CD4-positive, alpha-beta memory T cell (primary cell): ENCODE measurements around the gene MPP1. TPM values are rescaled to one million over a fixed set of nuclear protein-coding genes. Genes with fewer than 3 reads are reported as not detected.

Experiments
- CTCF ChIA-PET: fragments of 350-600 bp; sonication (Branson Sonifier 250); formaldehyde crosslinking; loops from one replicate; lab custom pipeline; 2021; ENCODE audit warnings: inconsistent platforms; ENCODE audit not compliant: partially characterized antibody; lab: Charles Lee
- POLR2A ChIA-PET: fragments of 350-600 bp; sonication (Branson Sonifier 250); formaldehyde crosslinking; loops from one replicate; lab custom pipeline; 2021; ENCODE audit not compliant: partially characterized antibody; lab: Charles Lee
- DNase-seq, 5 donors: peaks; one replicate each; pipeline versions ENCODE4 v3.0.0 to v3.0.0-alpha.2; 2020 to 2022; ENCODE audit warnings: mixed read lengths in 1 of 5
- H3K27ac ChIP-seq: one replicate; pipeline ENCODE4 v1.7.0; 2013; ENCODE audit warnings: low read depth, low read length
- H3K27me3 ChIP-seq: 2 replicates; pipeline ENCODE4 v1.7.0; 2013; ENCODE audit warnings: mild to moderate bottlenecking, low read length, moderate library complexity; ENCODE audit not compliant: insufficient read depth
- H3K36me3 ChIP-seq: 2 replicates; pipeline ENCODE4 v1.7.0; 2013; ENCODE audit warnings: mild to moderate bottlenecking, low read length, moderate library complexity; ENCODE audit not compliant: insufficient read depth
- H3K4me1 ChIP-seq: 2 replicates; pipeline ENCODE4 v1.7.0; 2013; ENCODE audit warnings: mild to moderate bottlenecking, low read length, moderate library complexity; ENCODE audit not compliant: insufficient read depth
- H3K4me3 ChIP-seq, 2 donors: one replicate each; pipeline ENCODE4 v1.7.0; 2013; ENCODE audit warnings: low read length in 2 of 2, mild to moderate bottlenecking in 1 of 2
- H3K9me3 ChIP-seq, 2 donors: one replicate each; pipeline ENCODE4 v1.7.0; 2013; ENCODE audit warnings: low read length in 2 of 2, control low read depth in 1 of 2; ENCODE audit not compliant: control insufficient read depth in 1 of 2
- H3K27ac Mint-ChIP-seq, 7 donors: one replicate each; pipeline ENCODE4 v1.8.0; 2020 to 2021; ENCODE audit warnings: mixed read lengths in 7 of 7, mild to moderate bottlenecking in 6 of 7, inconsistent platforms in 3 of 7, moderate library complexity in 3 of 7
- H3K27me3 Mint-ChIP-seq, 2 donors: one replicate each; pipeline ENCODE4 v1.8.0; 2020 to 2021; ENCODE audit warnings: mixed read lengths in 2 of 2
- H3K36me3 Mint-ChIP-seq, 2 donors: one replicate each; pipeline ENCODE4 v1.8.0; 2020 to 2021; ENCODE audit warnings: mixed read lengths in 2 of 2, inconsistent platforms in 1 of 2, mild to moderate bottlenecking in 1 of 2
- H3K4me1 Mint-ChIP-seq, 4 donors: one replicate each; pipeline ENCODE4 v1.8.0; 2020 to 2021; ENCODE audit warnings: mixed read lengths in 4 of 4, mild to moderate bottlenecking in 1 of 4
- H3K4me3 Mint-ChIP-seq, 8 donors: one replicate each; pipeline ENCODE4 v1.8.0; 2020 to 2021; ENCODE audit warnings: mixed read lengths in 8 of 8, mild to moderate bottlenecking in 7 of 8, moderate library complexity in 6 of 8, inconsistent platforms in 3 of 8
- H3K9me3 Mint-ChIP-seq, 8 donors: one replicate each; pipeline ENCODE4 v1.8.0; 2020 to 2021; ENCODE audit warnings: mixed read lengths in 8 of 8, mild to moderate bottlenecking in 5 of 8, inconsistent platforms in 3 of 8, moderate library complexity in 1 of 8
- intact Hi-C: fragments of 100-400 bp; cut with micrococcal nuclease; formaldehyde crosslinking; loops from one replicate; pipeline ENCODE4 v1.15.1; 2023
- polyA plus RNA-seq, 2 donors: library from polyadenylated mRNA; unstranded; fragments of 300-500 nt; fragmentation: Illumina TruSeq; gene quantifications; one replicate each; pipeline ENCODE4 v1.2.3, GENCODE V29; 2021
- total RNA-seq, 2 experiments: library from RNA; stranded (reverse); gene quantifications; one replicate each; pipeline ENCODE4 v1.2.3, GENCODE V29; 2021

MPP1 gene
- total and polyA plus RNA-seq, 4 experiments from 2014 or later = 10.6 to 14.7 (median 11.8) TPM

- ChIA-PET POLR2A (interaction anchor here (1.0 to 6.2 kb wide), 4 partner anchors 14 to 30 kb away, joined by 3 to 49 read pairs (median 22); partner anchors contain the start of genes DKC1 and GAB3), CTCF (interaction anchor here (0.6 to 9.3 kb wide), 4 partner anchors 11 to 109 kb away, joined by 3 to 77 read pairs (median 16); partner anchors contain the start of gene GAB3)
- intact Hi-C loops = no loop called here
- DNase-seq = peak in 2 of 5 donors; percentile 29 to 63
- Histone ChIP-seq H3K4me3 (no peak overlapping the region), H3K9me3 (no peaks in the 10 kb centered on the region), H3K27me3 (no peaks in the 10 kb centered on the region), H3K27ac (peak overlapping the region; percentile 46), H3K4me1 (peaks cover 88% of the 10 kb centered on the region), H3K36me3 (no peaks in the 10 kb centered on the region)
- peaks cover 61 to 90% (median 75%) of the 10 kb centered on the region in 4 donors for H3K4me1 Mint-ChIP-seq
- H3K27ac Mint-ChIP-seq = peak overlapping the region; percentile 86 to 95 (median 90)
- no peaks in the 10 kb centered on the region for H3K27me3 Mint-ChIP-seq
- H3K9me3 Mint-ChIP-seq = peaks cover 0 to 1% (median 0%) of the 10 kb centered on the region in 8 donors
- peak overlapping the region in 7 of 8 donors; percentile 12 to 85 (median 67) for H3K4me3 Mint-ChIP-seq
- peaks cover 0 to 2% of the 10 kb centered on the region in 2 donors for H3K36me3 Mint-ChIP-seq
Measured at GRCh38 chrX:154731881-154732280, 73.4 kb downstream of the MPP1 start.

GRCh38 chrX:154731184-154731583 is 74.1 kb downstream of the MPP1 start:
- H3K27me3 Mint-ChIP-seq = no peaks in the 10 kb centered on the region
- Histone ChIP-seq H3K36me3 (no peaks in the 10 kb centered on the region), H3K4me1 (peaks cover 88% of the 10 kb centered on the region), H3K4me3 (no peak overlapping the region), H3K27ac (peak overlapping the region; percentile 46), H3K27me3 (no peaks in the 10 kb centered on the region), H3K9me3 (no peaks in the 10 kb centered on the region)
- H3K4me3 Mint-ChIP-seq = peak overlapping the region in 5 of 8 donors; percentile 0 to 85 (median 13)
- H3K36me3 Mint-ChIP-seq = peaks cover 0 to 2% of the 10 kb centered on the region in 2 donors
- intact Hi-C loops = no loop called here
- H3K27ac Mint-ChIP-seq = peak overlapping the region; percentile 13 to 95 (median 87)
- DNase-seq = peak in 1 of 5 donors; percentile 48
- H3K4me1 Mint-ChIP-seq = peaks cover 59 to 90% (median 76%) of the 10 kb centered on the region in 4 donors
- ChIA-PET CTCF (interaction anchor here (4.9 to 9.3 kb wide), 2 partner anchors 13 to 17 kb away, joined by 29 to 77 read pairs; partner anchors contain the start of gene GAB3), POLR2A (interaction anchor here (1.2 to 6.2 kb wide), 4 partner anchors 13 to 33 kb away, joined by 3 to 49 read pairs (median 22); partner anchors contain the start of gene GAB3)
- H3K9me3 Mint-ChIP-seq = peaks cover 0 to 1% (median 0%) of the 10 kb centered on the region in 8 donors

- H3K4me3 ChIP-seq = no peak overlapping the region
- no peak for DNase-seq
- peaks cover 88% of the 10 kb centered on the region for H3K4me1 ChIP-seq
- no peaks in the 10 kb centered on the region for H3K9me3 ChIP-seq
- Mint-ChIP-seq H3K27me3 (no peaks in the 10 kb centered on the region), H3K9me3 (peaks cover 0 to 1% (median 0%) of the 10 kb centered on the region in 8 donors), H3K36me3 (peaks cover 0 to 2% of the 10 kb centered on the region in 2 donors), H3K27ac (peak overlapping the region in 5 of 7 donors; percentile 35 to 87 (median 86)), H3K4me3 (peak overlapping the region in 1 of 8 donors; percentile 85), H3K4me1 (peaks cover 56 to 90% (median 76%) of the 10 kb centered on the region in 4 donors)
- H3K36me3 ChIP-seq = no peaks in the 10 kb centered on the region
- H3K27ac ChIP-seq = no peak overlapping the region
- intact Hi-C loops = no loop called here
- H3K27me3 ChIP-seq = no peaks in the 10 kb centered on the region
- CTCF ChIA-PET = interaction anchor here (4.9 to 9.3 kb wide), 2 partner anchors 12 to 18 kb away, joined by 29 to 77 read pairs; partner anchors contain the start of gene GAB3
- POLR2A ChIA-PET = interaction anchor here (1.2 to 6.2 kb wide), 4 partner anchors 12 to 34 kb away, joined by 3 to 49 read pairs (median 22); partner anchors contain the start of gene GAB3
Measured at GRCh38 chrX:154730253-154730891, 74.9 kb downstream of the MPP1 start.

- CTCF ChIA-PET = interaction anchor here (2.6 to 9.3 kb wide), 2 partner anchors 12 to 19 kb away, joined by 17 to 77 read pairs; partner anchors contain the start of gene GAB3
- no peak overlapping the region for H3K4me3 ChIP-seq
Measured at GRCh38 chrX:154729439-154729838, 75.8 kb downstream of the MPP1 start.

More at GRCh38 chrX:154729439-154729838, 75.8 kb downstream of the MPP1 start:
- Histone ChIP-seq H3K27me3 (no peaks in the 10 kb centered on the region), H3K36me3 (no peaks in the 10 kb centered on the region), H3K9me3 (no peaks in the 10 kb centered on the region), H3K4me1 (peaks cover 88% of the 10 kb centered on the region), H3K27ac (no peak overlapping the region)
- no peak for DNase-seq
- H3K27ac Mint-ChIP-seq = peak overlapping the region in 6 of 7 donors; percentile 7 to 87 (median 56)
- intact Hi-C loops = no loop called here
- H3K36me3 Mint-ChIP-seq = peaks cover 0 to 2% of the 10 kb centered on the region in 2 donors
- peaks cover 0 to 1% (median 0%) of the 10 kb centered on the region in 8 donors for H3K9me3 Mint-ChIP-seq
- H3K27me3 Mint-ChIP-seq = no peaks in the 10 kb centered on the region
- H3K4me3 Mint-ChIP-seq = peak overlapping the region in 1 of 8 donors; percentile 7
- POLR2A ChIA-PET = interaction anchor here (5.8 to 6.2 kb wide), 2 partner anchors 11 to 20 kb away, joined by 40 to 49 read pairs; partner anchors contain the start of gene GAB3
- peaks cover 57 to 90% (median 80%) of the 10 kb centered on the region in 4 donors for H3K4me1 Mint-ChIP-seq

Other genes starting within 250 kb of the MPP1 start
- not detected for gene CTAG1A, start 220.4 kb downstream of the MPP1 start, total RNA-seq
- gene CTAG1A, start 220.4 kb downstream of the MPP1 start, polyA plus RNA-seq = not detected
- gene CTAG1B, start 186.2 kb downstream of the MPP1 start, total RNA-seq = not detected
- not detected for gene CTAG1B, start 186.2 kb downstream of the MPP1 start, polyA plus RNA-seq
- gene CTAG2, start 151.9 kb downstream of the MPP1 start, total RNA-seq = not detected
- gene CTAG2, start 151.9 kb downstream of the MPP1 start, polyA plus RNA-seq = not detected
- 10 to 100 TPM; 14.9 to 15.6 TPM for gene GAB3, start 54.4 kb downstream of the MPP1 start, total RNA-seq
- 1 to 10 TPM; 3.2 to 5.6 TPM for gene GAB3, start 54.4 kb downstream of the MPP1 start, polyA plus RNA-seq
- 10 to 100 TPM; 60.0 to 63.9 TPM for gene DKC1, start 42.6 kb downstream of the MPP1 start, total RNA-seq
- gene DKC1, start 42.6 kb downstream of the MPP1 start, polyA plus RNA-seq = 10 to 100 TPM; 30.4 to 41.4 TPM
- gene SMIM9, start 29.2 kb upstream of the MPP1 start, total RNA-seq = not detected
- not detected for gene SMIM9, start 29.2 kb upstream of the MPP1 start, polyA plus RNA-seq
- gene F8A1, start 80.9 kb upstream of the MPP1 start, total RNA-seq = 10 to 100 TPM; 56.1 to 58.2 TPM
- 10 to 100 TPM; 20.3 to 90.4 TPM for gene F8A1, start 80.9 kb upstream of the MPP1 start, polyA plus RNA-seq
- 1 to 10 TPM; 2.4 to 2.7 TPM for gene F8, start 217.2 kb upstream of the MPP1 start, total RNA-seq
- gene F8, start 217.2 kb upstream of the MPP1 start, polyA plus RNA-seq = 1 to 10 TPM; 4.6 to 7.2 TPM
- gene FUNDC2, start 221.4 kb upstream of the MPP1 start, total RNA-seq = 10 to 100 TPM; 52.6 to 53.6 TPM
- gene FUNDC2, start 221.4 kb upstream of the MPP1 start, polyA plus RNA-seq = 100 to 1,000 TPM; 156 to 173 TPM